Measurements from ENCODE around the gene RANBP9.

Gene RANBP9

DNA sequence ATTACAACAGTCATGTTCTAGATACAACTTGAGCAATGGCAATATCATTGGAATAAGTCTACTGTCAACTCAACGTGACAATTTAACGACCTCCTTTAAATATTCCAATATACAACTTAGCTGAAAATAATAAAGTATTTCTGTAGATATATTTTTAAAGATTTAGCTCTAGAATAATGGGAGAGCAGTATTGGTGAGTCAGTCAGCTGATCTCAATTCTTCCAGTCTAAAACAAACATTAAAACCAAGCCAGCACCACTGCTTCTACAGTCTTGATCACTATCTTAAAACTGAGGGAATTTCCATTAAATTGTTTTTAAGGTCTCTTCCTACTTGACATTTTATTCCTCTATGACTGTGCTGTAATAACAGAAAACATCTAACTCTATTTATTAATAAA is 58.3 kb downstream of the RANBP9 start:
- DNase-seq (ENCODE audit: low read depth in 2 of 2): no peak

- DNase-seq (ENCODE audit: low read depth in 2 of 2): no peak
These were observed 62.2 kb downstream of the RANBP9 start for GRCh38 chr6:13649393-13649792.

DNA sequence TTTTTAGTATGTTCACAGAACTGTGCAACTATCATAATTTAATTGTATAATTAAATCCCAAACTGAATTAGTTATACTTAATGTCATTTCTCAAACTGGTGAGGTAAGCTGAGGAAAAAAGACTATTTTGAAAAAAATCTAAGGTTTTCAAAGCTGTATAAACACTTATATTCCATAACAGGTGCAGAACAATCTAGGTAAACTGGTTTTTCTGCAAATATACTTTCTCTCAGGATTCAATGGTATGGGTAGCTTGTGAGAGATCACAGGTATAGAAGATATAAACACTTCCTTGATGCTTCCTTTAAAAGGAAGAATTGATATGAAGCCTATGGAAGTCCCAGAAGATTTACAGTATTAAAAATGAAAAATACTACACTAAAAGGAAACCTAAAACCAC is 62.8 kb downstream of the RANBP9 start:
- no peak for DNase-seq (ENCODE audit: low read depth in 2 of 2)

DNA sequence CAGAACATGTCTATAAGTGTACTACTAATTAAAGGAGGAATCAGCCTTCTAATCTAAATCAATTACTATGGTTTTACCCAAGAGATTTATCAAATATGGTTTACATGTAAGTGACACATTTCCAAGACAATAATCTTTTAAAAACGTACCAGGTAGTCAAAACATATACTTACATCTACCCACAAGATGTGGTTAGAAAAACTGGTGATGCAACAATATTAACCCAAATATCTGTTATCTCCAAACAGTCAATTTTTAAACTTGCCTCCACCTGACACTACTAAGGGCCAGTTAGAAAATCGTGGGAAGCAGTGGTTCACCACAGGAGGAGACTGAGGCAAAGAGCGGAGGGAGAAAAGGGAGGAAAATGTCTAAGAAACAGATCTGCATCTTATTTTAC is 68.5 kb downstream of the RANBP9 start:
- no peak for DNase-seq (ENCODE audit: low read depth in 2 of 2)

DNA sequence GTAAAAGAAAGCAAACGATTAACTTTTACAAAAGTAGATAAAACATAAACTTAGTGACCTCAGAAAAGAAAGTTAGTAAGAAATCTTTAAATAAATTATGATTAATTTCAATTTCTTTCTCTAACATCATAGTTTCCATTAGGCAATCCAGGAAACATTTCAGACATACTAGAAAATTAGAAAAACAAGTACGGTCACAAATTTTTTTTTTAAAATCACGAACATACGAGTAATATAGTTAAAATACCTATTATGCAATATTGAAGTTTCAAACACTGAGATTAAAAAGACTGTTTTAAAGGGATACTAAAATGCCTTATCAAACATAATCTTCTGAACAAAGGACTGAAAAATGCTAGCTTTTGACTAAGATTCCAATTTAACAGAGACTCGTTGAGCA is 70.3 kb downstream of the RANBP9 start:
- DNase-seq (ENCODE audit: low read depth in 2 of 2): no peak

GRCh38 chr6:13638626-13639025 is 73.0 kb downstream of the RANBP9 start:
- no peak for DNase-seq (ENCODE audit: low read depth in 2 of 2)

GRCh38 chr6:13638014-13638413 is 73.6 kb downstream of the RANBP9 start:
- no peak for DNase-seq (ENCODE audit: low read depth in 2 of 2)

GRCh38 chr6:13635948-13636658 is 75.5 kb downstream of the RANBP9 start:
- DNase-seq (ENCODE audit: low read depth in 2 of 2): no peak

DNA sequence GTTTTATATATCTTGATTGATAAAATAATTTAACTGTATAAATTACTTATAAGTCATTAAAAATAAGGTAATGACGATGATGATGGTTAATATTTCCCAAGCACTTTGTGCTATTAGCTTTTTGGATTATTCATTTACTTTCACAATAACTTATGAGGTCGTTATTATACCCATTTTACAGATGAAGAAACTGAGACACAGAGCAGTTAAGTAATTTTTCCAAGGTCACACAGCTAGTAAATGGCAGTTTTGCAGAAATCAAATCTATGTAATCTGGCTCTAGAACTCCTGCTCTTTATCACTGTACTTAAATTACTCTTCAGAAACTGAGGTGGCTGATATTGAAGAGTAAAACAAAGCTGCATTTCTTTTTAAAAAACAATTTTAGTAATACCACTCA is 78.3 kb downstream of the RANBP9 start:
- no peak for DNase-seq (ENCODE audit: low read depth in 2 of 2)

- no peak for DNase-seq (ENCODE audit: low read depth in 2 of 2)
These were observed 81.1 kb downstream of the RANBP9 start for GRCh38 chr6:13630499-13630898.

DNA sequence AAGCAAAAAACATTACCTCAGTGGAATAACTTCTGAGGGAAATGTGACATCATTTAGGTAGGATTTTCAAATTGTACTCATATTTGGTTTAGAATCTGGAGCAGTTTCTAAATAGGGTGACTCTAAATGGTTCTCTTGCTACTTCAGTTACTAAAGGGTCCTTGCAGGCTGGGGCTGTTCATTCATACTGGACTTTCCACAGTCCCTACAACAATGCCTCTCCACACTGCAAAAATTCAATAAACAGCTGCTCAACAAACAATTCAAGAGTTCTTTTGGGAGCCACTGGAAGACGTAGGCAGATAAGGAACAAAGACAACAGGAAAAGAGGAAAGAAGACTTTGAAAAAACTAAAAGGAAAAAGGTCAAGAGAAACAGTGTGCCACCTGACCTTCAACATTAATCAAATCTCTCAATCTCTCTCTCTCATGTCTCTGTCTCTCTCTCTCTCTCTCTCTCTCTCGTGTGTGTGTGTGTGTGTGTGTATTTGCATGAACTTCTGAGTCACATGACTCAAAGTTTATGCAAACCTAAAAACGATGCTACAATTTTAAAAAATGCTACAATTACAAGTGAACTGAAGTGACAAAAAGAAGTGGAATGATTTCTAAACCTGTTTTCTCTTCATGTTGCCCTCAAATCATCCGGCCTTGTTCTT is 82.0 kb downstream of the RANBP9 start:
- no peak for DNase-seq (ENCODE audit: low read depth in 2 of 2)

- no peak for DNase-seq (ENCODE audit: low read depth in 2 of 2)
These were observed 86.8 kb downstream of the RANBP9 start for GRCh38 chr6:13624871-13625288.

GRCh38 chr6:13617066-13617465 is 94.6 kb downstream of the RANBP9 start:
- DNase-seq (ENCODE audit: low read depth in 2 of 2): no peak

GRCh38 chr6:13615792-13616120 is 95.9 kb downstream of the RANBP9 start:
- DNase-seq (ENCODE audit: low read depth in 2 of 2): peak; percentile 11 to 39

DNA sequence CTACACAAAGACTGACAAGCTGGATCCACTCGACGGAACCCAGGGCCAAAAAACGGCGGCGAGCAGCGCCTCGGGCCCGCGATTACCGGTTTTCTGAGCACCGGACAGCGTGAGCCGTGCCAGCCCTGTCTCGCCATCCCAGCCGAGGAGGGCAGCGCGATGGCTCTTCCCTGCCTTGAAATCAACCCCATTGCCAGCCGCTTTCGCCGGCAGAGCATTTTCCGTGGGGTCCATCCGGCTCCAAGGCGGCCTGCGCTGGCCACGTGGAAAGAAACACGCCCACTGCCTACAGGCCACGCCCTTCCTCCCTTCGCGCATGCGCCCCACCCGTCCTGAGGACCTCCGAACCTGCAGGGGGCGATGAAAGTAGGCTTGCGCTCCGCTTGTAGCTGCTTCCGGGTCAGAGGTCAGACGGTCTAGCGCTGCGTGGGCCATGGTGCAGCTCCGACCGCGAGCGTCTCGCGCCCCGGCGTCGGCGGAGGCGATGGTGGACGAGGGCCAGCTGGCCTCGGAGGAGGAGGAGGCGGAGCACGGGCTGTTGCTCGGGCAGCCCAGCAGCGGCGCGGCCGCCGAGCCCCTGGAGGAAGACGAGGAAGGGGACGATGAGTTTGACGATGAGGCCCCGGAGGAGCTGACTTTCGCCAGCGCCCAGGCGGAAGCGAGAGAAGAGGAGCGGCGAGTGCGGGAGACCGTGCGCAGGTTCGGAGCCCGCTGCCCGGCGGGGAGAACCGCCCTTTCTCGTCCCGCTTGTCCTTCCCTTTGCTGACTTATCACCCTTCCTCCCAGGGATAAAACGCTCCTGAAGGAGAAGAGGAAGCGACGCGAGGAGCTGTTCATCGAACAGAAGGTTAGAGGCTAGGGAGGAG is 96.5 kb downstream of the RANBP9 start, which contains the start of gene NOL7:
NOL7 (plus strand) TSS at position 410 of the 866 bp plus-strand sequence; CDS start at position 434, 24 bp downstream.
- DNase-seq (ENCODE audit: low read depth in 2 of 2): peak; percentile 95 to 99

GRCh38 chr6:13614126-13614925 is 97.3 kb downstream of the RANBP9 start:
- peak in 1 of 2 experiments; percentile 28 for DNase-seq (ENCODE audit: low read depth in 2 of 2)

DNA sequence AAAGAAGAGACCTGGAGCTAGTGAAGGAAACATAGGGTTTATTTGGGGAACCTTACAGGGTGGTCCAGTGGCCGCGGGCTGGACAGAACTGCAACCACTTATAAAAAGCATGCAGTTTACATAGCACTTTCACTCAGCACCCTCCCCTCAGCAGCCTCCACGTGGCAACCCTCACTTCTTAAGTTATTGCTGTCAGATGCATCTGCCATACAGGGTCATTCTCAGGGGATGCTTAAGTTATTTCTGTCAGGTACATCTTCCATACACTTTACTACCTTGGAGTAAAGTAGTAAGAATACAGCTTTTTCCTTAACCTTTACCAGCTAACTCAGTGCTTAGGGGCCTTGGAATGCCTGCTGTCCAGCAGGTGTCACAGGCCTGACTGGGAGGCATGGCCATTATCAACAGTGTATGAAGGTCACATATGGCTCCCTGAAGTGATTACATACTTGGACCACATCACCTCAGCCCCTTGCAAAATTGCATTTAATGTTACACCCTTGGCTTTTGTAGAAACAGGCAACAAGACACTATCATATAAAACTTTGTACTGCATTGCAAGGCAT is 98.5 kb downstream of the RANBP9 start:
- DNase-seq (ENCODE audit: low read depth in 2 of 2): no peak

DNA sequence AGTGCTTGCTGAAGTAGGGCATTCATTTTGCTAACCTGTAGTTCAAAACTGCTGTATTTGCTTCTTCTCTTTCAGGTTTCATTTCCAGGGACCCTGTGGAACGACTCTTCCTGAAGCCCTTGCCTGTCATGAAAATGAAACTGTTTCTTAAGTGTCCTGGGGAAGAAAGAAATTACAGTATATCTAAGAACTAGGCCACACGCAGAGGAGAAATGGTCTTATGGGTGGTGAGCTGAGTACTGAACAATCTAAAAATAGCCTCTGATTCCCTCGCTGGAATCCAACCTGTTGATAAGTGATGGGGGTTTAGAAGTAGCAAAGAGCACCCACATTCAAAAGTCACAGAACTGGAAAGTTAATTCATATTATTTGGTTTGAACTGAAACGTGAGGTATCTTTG is 99.9 kb downstream of the RANBP9 start:
- DNase-seq (ENCODE audit: low read depth in 2 of 2): no peak

GRCh38 chr6:13605634-13606033 is 106.0 kb downstream of the RANBP9 start:
- DNase-seq (ENCODE audit: low read depth in 2 of 2): no peak

GRCh38 chr6:13604546-13605416 is 106.9 kb downstream of the RANBP9 start:
- no peak for DNase-seq (ENCODE audit: low read depth in 2 of 2)
